HS-5 (cell line): ENCODE data around the gene RXRB.

Source experiments
- DNase-seq: peaks from one replicate; pipeline ENCODE4 v3.0.0-alpha.2; 2012; ENCODE audit warnings: low read depth

The RXRB gene

DNA sequence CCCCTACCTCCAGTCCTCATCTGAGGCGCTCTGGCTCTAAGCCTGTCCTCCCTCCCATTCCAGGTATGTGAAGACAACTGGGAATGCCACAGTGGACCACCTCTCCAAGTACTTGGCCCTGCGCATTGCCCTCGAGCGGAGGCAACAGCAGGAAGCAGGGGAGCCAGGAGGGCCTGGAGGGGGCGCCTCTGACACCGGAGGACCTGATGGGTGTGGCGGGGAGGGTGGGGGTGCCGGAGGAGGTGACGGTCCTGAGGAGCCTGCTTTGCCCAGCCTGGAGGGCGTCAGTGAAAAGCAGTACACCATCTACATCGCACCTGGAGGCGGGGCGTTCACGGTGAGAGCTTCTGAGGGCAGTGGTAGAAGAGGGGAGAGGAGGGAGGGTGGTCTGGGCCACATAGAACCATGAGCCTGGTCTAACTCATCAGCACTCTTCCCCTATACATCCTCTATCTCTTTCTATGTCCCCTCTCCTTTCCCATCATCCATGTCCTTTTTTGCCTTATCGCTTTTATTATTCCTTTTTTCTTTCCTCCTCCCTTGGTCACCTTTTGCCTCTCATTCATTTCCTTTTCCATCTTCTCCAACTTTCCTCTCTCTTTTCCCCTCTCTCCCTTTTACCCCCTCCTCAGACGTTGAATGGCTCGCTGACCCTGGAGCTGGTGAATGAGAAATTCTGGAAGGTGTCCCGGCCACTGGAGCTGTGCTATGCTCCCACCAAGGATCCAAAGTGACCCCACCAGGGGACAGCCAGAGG lies 11.4 kb upstream of the RXRB start:
- DNase-seq, result no peak

DNA sequence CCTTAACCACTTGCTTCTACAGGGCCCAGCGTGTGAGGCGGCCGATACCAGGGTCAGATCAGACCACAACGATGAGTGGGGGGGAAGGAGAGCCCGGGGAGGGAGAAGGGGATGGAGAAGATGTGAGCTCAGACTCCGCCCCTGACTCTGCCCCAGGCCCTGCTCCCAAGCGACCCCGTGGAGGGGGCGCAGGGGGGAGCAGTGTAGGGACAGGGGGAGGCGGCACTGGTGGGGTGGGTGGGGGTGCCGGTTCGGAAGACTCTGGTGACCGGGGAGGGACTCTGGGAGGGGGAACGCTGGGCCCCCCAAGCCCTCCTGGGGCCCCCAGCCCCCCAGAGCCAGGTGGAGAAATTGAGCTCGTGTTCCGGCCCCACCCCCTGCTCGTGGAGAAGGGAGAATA lies 10.7 kb upstream of the RXRB start:
- DNase-seq, result no peak

DNA sequence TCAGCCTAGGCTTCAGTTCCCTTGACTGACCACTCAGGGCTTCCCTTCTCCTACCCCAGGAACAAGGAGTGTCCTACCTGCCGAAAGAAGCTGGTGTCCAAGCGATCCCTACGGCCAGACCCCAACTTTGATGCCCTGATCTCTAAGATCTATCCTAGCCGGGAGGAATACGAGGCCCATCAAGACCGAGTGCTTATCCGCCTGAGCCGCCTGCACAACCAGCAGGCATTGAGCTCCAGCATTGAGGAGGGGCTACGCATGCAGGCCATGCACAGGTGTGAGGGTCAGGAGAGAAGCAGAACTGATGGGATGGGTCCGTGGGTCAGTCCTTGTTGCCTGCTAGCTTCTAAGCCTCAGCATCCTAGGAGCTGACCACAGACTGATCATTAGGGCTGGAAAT lies 9.4 kb upstream of the RXRB start:
- no peak for DNase-seq

DNA sequence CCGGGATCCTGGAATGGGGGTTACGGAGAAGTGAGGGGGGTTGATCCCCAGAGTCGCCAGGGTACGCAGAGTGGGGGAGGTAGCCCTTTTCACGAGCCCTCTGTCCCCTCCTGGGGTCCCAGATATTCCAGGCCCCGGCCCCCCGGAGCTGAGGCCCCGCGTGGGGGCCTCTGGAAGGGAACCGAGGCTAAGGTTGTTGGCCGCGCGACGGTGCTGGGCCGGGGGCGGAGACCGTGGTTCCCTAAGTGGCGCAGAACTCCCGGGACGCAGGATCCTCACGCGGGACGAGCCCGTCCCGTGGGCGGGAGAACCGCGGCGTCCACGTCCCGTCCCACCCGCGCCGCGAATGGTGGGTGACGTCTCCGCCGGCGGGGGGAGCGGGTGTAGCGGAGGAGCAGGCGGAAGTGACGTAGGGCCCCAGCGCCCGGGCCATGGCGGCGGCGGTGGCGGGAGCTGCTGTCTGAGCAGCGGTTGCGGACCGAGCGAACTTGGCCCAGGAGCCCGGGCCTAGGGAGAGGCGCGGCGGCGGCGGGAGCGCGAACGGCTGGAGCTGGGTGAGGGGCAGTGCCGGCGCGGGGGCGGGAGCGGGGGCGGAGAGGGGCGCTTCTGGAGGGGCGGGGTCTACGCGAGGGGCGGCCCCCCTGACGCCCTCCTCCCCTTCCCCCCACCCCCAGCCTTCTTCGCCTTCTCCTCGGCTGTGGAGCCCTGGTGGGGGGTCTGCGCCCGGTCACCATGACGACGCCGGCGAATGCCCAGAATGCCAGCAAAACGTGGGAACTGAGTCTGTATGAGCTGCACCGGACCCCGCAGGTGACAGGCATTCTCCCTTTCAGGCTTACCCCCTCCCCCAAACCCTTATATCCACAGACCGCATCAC lies 7.9 kb upstream of the RXRB start, which contains the start of gene RING1:
TSS of gene RING1 (plus strand) at position 410 of the 877 bp plus-strand sequence. CDS start at position 733, 323 bp downstream.
- no peak for DNase-seq

DNA sequence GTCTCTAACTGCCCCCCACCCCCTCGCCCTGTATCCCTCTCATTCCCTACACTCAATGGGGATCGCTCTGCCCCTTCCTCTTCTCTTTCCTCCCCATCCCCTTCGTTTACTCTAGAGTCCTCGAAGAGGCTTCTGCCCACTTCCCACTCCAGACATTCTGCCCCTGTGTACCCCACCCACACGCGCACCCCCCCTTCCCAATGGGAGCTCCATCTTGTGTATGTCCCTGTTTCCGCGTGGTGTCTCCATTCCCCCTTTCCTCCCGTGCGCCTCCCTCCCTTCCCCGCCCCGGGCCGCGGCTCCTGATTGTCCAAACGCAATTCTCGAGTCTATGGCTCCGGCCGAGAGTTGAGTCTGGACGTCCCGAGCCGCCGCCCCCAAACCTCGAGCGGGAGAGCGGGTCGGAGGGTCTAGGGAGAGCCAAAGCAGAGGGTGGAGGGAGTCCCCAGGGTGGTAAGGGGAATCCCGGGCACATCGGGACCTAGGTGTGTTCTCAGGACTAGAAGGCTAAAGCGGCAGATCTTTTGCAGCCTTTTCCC lies 7.2 kb upstream of the RXRB start:
- DNase-seq, result no peak

DNA sequence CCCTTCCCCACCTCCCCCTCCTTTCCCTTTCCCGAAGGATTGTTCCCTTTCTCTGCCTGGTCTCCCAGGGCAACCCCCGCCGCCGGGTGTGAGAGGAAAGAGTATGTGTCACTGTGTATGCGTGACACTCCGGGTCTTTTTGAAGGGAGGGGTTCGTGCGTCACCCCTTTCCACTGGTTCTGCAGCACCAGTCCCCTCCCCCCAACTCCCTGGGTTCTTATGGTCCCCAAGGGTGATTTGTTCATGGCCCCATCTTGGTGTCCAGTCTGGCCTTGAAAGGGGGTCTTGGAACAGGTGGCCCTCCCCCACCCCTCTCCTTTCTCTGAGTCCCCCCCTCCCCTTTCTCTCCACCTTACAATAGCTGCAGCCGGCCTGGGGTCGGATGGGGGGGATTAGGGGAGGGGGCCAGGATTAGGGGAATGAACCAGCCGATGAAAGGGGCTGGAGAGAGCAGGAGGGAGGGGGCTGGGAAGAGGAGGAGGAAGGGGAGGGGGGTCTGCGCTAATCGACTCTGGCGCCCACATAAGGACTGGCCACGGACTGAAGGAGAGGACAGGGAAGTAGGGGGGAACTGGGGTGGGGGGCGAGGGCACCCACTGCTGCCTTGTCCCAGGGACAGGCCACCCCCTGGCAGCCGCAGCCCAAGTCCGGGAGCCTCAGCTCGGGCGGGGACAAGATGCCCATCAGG lies 6.5 kb upstream of the RXRB start:
- DNase-seq, result no peak

DNA sequence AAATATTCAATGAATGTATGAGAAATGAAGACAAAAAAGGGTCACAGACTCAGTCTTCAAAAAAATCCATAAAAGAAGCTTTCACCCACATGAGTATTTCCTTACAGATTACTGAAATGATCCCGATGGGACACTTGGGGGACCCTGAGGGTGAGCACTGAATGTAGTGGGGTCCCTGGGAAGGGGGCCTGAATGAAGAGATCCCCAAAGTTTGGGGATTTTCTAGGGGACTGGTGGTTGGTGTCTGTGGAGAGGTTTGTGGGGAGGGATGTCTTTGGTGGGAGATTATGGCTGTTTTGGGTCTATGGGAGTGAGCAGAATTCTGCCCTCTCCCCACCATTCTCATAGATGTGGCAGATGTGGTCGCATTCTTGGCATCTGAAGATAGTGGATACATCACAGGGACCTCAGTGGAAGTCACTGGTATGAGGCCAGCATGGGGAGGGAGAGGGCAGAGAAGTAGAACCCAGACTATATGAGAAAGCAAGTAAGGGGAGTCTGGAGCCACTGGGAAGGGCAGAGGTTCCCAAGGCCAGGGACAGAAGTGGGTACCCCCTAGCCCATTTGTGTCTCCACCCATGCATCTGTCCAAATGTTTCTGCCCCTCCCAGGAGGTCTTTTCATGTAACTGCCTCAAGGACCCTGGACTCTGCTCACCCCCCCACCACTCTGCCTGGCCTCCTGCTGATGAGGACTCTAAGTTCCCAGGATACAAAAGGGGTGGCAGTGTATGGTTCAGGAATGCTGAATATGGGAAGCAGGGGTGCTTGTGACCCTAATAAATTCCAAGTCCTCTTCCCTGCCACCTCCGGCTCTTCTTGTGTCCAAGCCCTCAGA lies 5.8 kb upstream of the RXRB start:
- no peak for DNase-seq

DNA sequence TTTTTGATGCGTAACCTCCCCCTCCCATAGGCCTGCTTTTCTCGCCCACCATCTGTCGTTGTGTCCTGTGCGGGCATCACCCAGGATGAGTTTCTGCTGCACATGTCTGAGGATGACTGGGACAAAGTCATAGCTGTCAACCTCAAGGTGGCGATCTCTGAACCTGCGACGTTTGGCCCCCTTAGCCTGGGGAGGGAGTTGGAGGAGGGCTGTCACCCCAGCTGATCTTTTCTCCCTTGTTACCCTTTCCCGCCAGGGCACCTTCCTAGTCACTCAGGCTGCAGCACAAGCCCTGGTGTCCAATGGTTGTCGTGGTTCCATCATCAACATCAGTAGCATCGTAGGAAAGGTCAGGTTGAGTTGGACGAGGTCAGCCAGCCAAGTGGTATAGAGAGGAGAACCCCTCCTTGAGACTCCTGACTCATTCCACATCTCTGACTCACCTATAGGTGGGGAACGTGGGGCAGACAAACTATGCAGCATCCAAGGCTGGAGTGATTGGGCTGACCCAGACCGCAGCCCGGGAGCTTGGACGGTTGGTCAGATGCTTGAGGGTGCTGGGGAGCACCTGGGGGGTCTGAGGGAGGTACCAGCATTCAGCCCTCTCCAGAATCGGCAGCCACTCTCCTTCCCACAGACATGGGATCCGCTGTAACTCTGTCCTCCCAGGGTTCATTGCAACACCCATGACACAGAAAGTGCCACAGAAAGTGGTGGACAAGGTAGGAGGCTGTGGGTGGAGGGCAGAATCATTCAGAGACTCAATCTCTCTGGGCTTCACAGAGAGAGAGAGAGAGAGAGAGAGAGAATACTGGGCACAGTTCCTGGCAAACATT lies 4.9 kb upstream of the RXRB start:
- DNase-seq, result peak; percentile 47

DNA sequence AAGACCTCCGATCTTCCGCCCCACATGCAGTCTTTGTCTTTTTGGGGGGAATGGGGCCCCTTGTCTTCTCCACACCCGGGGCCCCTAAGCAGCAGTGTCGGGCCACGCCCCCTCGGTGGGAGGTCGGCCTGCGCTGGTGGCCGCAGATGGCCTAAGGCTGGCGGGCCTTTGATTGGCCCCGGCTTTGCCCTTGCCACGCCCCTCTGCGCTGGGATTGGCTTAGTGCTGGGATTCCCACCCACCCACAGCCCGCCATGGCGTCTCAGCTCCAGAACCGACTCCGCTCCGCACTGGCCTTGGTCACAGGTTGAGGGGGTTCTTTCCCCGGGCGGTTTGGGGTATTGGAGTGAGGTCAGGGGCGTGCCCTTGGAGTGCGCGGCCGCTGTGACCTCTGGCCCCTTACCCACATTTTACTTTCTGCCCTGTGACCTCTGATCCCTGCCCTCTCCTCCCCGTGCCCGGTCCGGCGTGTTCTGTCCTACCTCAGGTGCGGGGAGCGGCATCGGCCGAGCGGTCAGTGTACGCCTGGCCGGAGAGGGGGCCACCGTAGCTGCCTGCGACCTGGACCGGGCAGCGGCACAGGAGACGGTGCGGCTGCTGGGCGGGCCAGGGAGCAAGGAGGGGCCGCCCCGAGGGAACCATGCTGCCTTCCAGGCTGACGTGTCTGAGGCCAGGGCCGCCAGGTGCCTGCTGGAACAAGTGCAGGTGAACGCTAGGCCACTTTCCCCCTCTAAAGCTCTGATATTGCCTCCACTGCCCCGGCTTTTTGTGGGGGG lies 4.1 kb upstream of the RXRB start, which contains the start of gene HSD17B8:
TSS of gene HSD17B8 (plus strand) at position 241 of the 776 bp plus-strand sequence. CDS start at position 255, 14 bp downstream.
- DNase-seq, result no peak

DNA sequence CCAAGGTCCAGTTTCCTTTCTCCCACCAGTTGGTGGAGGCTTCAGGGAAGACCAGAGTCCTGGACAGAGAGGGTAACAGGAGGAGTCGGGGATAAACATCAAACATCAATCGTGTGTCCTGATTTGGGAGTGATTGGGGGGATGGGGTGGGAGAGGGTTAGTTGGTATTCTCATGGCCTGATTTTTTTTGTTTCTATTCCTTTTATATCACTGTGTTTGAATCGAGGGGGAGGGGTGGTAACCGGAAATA lies 3.6 kb upstream of the RXRB start:
- no peak for DNase-seq

DNA sequence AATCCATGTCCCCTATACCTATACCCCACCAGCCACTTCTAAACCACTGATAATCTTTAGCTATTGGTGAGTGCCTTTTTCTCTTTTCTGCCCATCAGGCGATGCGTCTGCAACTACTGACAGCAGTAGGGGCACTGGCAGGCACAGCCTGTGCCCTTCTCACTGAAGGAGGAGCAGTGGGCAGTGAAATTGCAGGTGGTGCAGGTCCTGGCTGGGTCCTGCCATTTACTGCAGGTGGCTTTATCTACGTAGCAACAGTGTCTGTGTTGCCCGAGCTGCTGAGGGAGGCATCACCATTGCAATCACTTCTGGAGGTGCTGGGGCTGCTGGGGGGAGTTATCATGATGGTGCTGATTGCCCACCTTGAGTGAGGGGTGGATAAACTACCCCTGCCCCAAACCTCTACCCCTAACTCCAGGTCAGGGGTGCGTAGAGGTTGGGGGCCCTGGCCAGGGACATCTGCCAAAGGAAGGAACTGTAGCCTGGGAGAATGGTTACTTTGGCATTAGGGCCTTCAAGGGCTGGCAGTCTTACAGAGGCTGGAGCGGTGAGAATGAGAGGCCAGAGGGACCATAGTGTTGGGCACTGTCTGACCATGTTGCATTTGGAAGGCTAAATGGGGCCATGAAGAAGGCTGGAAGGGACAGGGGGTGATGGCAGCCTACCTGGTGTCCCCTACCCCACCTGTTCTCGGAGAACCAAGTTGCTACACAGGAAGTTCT lies 3.1 kb upstream of the RXRB start:
- DNase-seq, result no peak

DNA sequence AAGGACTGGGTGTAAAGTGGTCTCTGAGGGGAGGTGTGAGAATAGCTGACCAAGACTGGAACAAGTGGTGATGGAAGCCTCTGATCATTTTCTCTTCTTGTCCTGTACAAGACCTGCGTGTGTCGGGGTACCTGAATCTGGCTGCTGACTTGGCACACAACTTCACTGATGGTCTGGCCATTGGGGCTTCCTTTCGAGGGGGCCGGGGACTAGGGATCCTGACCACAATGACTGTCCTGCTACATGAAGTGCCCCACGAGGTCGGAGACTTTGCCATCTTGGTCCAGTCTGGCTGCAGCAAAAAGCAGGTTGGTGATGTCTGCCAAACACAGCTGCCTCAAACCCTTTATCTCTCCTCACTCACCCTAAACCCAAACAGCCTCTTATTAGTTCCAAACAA lies 2.3 kb upstream of the RXRB start:
- no peak for DNase-seq

DNA sequence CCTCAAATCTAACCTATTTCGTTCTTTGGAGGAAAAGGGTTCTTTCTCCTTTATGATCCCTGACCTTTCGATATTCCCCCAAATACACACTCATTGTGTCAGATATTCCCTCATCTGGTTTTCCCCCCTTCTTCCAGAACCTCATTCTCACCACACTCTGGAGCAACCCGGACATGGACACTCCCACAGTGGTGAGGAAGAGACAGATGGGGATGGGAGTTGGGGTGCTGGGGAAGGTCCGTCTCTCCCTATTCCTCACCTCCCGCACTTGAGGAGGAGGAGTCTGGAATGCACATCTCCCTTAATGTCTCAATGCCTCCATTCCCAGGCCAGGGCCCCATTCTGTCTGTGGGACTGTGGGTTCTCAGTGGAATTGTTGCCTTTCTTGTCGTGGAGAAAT lies 1.5 kb upstream of the RXRB start:
- no peak for DNase-seq

DNA sequence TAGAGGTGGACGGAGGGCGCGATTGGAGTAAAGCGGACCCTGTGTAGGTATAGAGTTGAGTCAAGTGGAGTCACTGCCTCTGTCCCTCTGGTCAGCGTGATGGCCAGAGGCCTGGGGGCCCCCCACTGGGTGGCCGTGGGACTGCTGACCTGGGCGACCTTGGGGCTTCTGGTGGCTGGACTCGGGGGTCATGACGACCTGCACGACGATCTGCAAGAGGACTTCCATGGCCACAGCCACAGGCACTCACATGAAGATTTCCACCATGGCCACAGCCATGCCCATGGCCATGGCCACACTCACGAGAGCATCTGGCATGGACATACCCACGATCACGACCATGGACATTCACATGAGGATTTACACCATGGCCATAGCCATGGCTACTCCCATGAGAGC lies 681 bp upstream of the RXRB start:
- DNase-seq, result no peak

DNA sequence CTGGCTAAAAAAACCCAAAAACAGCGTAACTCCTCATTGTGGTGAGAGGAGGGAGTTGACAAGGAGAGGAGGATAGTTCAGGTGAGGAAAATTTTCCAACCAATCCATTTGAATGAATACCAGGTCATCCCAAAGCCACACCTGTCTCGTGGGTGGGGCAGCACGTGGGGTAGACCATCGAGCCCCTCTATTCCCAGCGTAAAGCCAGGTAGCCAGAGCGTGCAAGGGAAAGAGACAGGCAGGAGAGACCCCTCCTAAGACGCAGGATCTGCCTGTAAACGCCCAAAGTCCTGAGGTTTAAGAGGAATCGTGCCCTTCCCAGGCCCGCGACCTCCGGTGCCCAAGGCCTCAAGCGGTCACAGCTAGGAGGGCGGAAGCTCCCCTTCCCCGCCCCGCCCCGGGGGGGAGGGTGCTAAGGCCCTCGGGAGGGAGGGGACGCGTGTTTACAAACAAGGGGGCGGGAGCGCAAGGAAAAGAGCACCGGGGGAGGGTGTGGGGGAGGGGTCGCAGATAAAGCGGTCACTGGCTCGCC lies 712 bp downstream of the RXRB start:
- no peak for DNase-seq

DNA sequence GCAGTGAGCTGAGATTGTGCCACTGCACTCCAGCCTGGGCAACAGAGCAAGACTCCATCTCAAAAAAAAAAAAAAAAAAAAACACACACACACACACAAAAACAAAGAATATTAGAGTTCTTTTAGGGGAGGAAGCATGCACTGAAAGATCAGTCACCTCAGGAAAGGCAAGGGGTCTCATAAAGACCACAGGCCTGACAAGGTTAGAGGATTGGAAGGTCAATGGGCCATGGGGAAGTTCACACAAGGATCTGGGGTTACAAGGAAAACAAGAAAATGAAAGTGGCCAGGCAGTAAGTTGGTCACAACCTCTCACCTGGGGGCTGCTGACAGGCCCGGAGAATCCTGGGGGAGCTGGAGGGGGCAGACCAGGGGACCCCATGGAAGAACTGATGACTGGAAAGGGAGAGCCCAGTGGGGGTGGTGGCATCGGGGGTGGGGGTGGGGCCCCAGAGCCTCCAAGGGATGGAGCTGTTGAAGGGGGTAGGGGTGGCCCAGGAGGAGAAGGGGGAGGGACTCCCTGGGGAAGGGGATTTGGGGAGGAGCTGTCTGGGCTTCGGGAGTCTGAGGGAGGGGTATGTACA lies 1.5 kb downstream of the RXRB start:
- no peak for DNase-seq

DNA sequence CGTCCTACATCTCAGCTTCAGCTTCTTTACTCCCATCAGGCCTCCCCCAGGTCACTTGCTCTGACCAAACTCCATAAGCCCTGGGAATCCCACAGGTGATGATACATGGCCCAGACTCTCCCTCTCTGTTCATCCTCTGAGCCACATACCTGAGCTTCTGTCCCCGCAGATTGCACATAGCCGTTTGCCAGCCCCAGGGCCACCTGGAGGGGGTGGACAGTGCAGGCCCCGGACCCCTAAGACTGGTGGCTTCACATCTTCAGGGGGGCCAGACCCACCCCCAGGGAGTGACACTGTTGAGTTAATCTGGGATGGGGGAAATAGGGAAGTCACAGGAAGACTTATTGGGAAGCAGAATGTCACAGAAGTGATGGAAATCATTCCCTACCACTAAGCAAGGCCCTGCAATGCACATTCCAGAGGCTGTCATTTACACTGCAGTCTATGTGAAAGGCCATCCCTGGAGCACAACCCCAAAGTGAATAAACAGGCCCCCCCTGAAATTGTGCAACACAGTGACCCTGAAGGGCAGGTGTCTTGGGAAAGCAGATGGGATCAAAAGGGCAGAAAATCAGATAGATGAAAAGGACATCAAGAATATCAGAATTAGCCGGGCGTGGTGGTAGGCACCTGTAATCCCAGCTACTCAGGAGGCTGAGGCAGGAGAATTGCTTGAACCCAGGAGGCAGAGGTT lies 2.2 kb downstream of the RXRB start:
- no peak for DNase-seq

DNA sequence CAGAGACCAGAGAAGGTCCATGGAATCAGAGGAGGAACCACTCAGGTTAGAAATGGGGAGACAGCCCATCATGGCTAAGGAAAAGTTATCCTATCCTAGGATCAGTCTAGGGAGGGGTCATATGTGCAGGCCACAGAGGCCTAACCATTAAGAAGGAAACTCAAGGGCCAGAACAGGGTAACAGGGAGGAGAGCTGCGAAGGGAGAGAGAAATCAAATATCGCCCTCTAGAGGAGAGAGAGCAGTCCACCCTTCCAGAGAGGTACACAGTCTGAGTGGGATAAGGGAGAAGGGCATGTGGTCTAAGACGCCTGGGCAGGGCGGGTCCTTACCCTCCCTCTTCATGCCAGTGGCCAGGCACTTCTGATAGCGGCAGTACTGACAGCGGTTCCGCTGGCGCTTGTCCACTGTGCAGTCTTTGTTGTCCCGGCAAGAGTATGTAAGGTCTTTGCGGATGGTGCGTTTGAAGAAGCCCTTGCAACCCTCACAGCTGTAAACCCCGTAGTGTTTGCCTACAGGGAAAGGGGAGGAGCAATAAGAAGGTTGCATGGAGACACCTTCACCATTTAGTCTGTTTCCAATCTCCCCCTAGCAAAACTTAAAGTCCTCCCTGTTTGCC lies 2.9 kb downstream of the RXRB start:
- no peak for DNase-seq
